ENCODE measurements around the gene TMEM247. TPM values are rescaled to one million over a fixed set of nuclear protein-coding genes. Genes with fewer than 3 reads are reported as not detected.

The TMEM247 gene
- total RNA-seq, 1 experiment from 2014 or later: not detected

- Mint-ChIP-seq H3K36me3 (ENCODE audit: insufficient read depth, unreplicated experiment) (no peaks in the 10 kb centered on the region), H3K27me3 (ENCODE audit: unreplicated experiment) (peaks cover 80% of the 10 kb centered on the region), H3K9me3 (ENCODE audit: low read depth, unreplicated experiment) (no peaks in the 10 kb centered on the region), H3K27ac (ENCODE audit: unreplicated experiment) (no peak overlapping the region), H3K4me1 (ENCODE audit: low read depth, unreplicated experiment) (peaks cover 9% of the 10 kb centered on the region), H3K4me3 (ENCODE audit: low read depth, unreplicated experiment) (no peak overlapping the region)
- CTCF ChIA-PET: no interaction called here
- no peak for DNase-seq
- TF ChIP-seq, protein P1, sequence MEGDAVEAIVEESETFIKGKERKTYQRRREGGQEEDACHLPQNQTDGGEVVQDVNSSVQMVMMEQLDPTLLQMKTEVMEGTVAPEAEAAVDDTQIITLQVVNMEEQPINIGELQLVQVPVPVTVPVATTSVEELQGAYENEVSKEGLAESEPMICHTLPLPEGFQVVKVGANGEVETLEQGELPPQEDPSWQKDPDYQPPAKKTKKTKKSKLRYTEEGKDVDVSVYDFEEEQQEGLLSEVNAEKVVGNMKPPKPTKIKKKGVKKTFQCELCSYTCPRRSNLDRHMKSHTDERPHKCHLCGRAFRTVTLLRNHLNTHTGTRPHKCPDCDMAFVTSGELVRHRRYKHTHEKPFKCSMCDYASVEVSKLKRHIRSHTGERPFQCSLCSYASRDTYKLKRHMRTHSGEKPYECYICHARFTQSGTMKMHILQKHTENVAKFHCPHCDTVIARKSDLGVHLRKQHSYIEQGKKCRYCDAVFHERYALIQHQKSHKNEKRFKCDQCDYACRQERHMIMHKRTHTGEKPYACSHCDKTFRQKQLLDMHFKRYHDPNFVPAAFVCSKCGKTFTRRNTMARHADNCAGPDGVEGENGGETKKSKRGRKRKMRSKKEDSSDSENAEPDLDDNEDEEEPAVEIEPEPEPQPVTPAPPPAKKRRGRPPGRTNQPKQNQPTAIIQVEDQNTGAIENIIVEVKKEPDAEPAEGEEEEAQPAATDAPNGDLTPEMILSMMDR (IDR thresholded peaks at IDR 0.05; ENCODE audit: unreplicated experiment): no peak
- intact Hi-C loops (cut with micrococcal nuclease; ENCODE audit: unreplicated experiment): no loop called here
- no TSS peak for BruUV-seq (replicated peaks)
Observed at GRCh38 chr2:46493971-46494250, 14.5 kb downstream of the TMEM247 start.

- TF ChIP-seq, protein P1 (IDR thresholded peaks at IDR 0.05; ENCODE audit: unreplicated experiment): no peak
- Mint-ChIP-seq H3K4me1 (ENCODE audit: low read depth, unreplicated experiment) (peaks cover 8% of the 10 kb centered on the region), H3K36me3 (ENCODE audit: insufficient read depth, unreplicated experiment) (peaks cover under 1% of the 10 kb centered on the region), H3K27me3 (ENCODE audit: unreplicated experiment) (peaks cover 81% of the 10 kb centered on the region), H3K27ac (ENCODE audit: unreplicated experiment) (no peak overlapping the region), H3K4me3 (ENCODE audit: low read depth, unreplicated experiment) (no peak overlapping the region), H3K9me3 (ENCODE audit: low read depth, unreplicated experiment) (no peaks in the 10 kb centered on the region)
- intact Hi-C loops (cut with micrococcal nuclease; ENCODE audit: unreplicated experiment): no loop called here
- BruUV-seq (replicated peaks): no TSS peak
- CTCF ChIA-PET: no interaction called here
- DNase-seq: no peak
Observed at GRCh38 chr2:46494596-46494995, 15.2 kb downstream of the TMEM247 start.

GRCh38 chr2:46495231-46496030 is 16.1 kb downstream of the TMEM247 start:
- Mint-ChIP-seq H3K4me1 (ENCODE audit: low read depth, unreplicated experiment) (no peaks in the 10 kb centered on the region), H3K9me3 (ENCODE audit: low read depth, unreplicated experiment) (no peaks in the 10 kb centered on the region), H3K27ac (ENCODE audit: unreplicated experiment) (no peak overlapping the region), H3K27me3 (ENCODE audit: unreplicated experiment) (peaks cover 73% of the 10 kb centered on the region), H3K4me3 (ENCODE audit: low read depth, unreplicated experiment) (no peak overlapping the region), H3K36me3 (ENCODE audit: insufficient read depth, unreplicated experiment) (peaks cover 9% of the 10 kb centered on the region)
- BruUV-seq (replicated peaks): no TSS peak
- no peak for DNase-seq
- CTCF ChIA-PET: no interaction called here
- TF ChIP-seq, protein P1 (IDR thresholded peaks at IDR 0.05; ENCODE audit: unreplicated experiment): no peak
- intact Hi-C loops (cut with micrococcal nuclease; ENCODE audit: unreplicated experiment): no loop called here

GRCh38 chr2:46497766-46498165 is 18.4 kb downstream of the TMEM247 start:
- DNase-seq: no peak
- no TSS peak for BruUV-seq (replicated peaks)
- TF ChIP-seq, protein P1 (IDR thresholded peaks at IDR 0.05; ENCODE audit: unreplicated experiment): no peak
- CTCF ChIA-PET: no interaction called here
- Mint-ChIP-seq H3K27me3 (ENCODE audit: unreplicated experiment) (peaks cover 56% of the 10 kb centered on the region), H3K27ac (ENCODE audit: unreplicated experiment) (no peak overlapping the region), H3K9me3 (ENCODE audit: low read depth, unreplicated experiment) (no peaks in the 10 kb centered on the region), H3K4me1 (ENCODE audit: low read depth, unreplicated experiment) (no peaks in the 10 kb centered on the region), H3K36me3 (ENCODE audit: insufficient read depth, unreplicated experiment) (peaks cover 9% of the 10 kb centered on the region), H3K4me3 (ENCODE audit: low read depth, unreplicated experiment) (no peak overlapping the region)
- intact Hi-C loops (cut with micrococcal nuclease; ENCODE audit: unreplicated experiment): no loop called here
